NOMO-1 (cell line): ENCODE results near the gene ATP8A2.
"Not testable (repeated sequence)": the region's sequence is repeated elsewhere in the genome, so short reads cannot be mapped to it uniquely, and the experiment has no call there.

Source experiments
- DNase-seq, 2 experiments: peaks; one replicate each; lab custom pipeline; 2025; ENCODE audit not compliant: unreplicated experiment in 2 of 2; lab: John Stamatoyannopoulos, UW

The ATP8A2 gene

DNA sequence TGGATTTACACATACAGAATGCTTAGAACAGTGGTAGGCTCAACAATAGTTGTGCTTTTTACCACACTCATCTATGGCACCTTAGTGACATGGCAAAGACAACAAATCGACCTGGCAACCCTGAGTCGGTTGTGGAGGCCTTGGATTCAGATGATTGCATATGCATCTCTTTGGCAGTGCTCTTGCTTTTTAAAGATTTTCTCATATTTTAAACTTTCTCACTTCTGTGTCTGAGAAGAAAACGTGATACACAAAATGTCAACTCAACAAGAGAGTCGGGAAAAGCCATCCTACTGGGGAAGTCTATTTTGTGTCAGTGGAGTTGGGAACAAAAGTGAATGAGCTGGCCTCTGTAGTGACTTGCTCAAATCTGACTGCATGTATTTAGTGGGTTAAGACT, 85.8 kb downstream of the ATP8A2 start:
- no peak for DNase-seq

- no peak for DNase-seq
Observed at GRCh38 chr13:25462301-25463125, 90.7 kb downstream of the ATP8A2 start.

GRCh38 chr13:25463496-25463895, 91.7 kb downstream of the ATP8A2 start:
- no peak for DNase-seq

GRCh38 chr13:25466880-25467279, 95.1 kb downstream of the ATP8A2 start:
- DNase-seq = no peak

- DNase-seq = no peak
Observed at GRCh38 chr13:25468325-25469168, 96.8 kb downstream of the ATP8A2 start.

DNA sequence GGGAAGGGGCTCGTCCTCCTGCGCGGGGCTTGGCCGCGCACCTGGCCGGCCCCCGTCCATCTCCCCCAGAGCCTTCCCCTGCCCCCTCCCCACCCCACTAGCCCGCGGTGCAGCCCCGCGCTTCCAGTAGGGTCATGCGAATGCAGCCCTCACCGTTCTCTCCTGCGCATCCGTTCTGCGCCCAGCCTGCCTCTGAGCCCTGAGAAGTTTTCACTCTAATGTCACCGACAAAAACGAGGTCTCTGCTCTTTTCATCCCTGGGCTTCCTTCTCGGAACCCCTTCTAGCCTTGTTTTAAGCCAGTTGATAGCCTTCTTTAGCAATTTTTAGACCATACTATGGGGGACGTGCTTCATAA, 97.4 kb downstream of the ATP8A2 start:
- DNase-seq = no peak

DNA sequence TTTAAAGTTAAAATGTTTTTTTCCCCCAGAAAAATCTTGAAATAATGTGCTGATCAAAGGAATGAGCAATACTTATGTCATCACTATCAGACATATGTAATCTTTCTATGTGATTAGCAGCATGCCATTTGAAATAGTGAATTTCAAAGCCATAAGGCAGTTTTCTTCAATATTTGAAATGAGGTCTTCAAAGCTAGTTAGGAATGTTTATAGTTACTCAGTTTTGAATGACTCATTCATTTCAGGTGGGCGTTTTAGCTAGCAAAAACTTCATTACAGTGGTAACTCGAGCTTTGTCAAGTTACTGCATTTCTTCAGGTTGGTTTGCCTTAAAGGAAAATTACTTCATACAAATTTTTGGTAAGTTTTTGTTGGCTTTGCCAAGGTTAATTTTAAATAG, 102.1 kb downstream of the ATP8A2 start:
- no peak for DNase-seq

DNA sequence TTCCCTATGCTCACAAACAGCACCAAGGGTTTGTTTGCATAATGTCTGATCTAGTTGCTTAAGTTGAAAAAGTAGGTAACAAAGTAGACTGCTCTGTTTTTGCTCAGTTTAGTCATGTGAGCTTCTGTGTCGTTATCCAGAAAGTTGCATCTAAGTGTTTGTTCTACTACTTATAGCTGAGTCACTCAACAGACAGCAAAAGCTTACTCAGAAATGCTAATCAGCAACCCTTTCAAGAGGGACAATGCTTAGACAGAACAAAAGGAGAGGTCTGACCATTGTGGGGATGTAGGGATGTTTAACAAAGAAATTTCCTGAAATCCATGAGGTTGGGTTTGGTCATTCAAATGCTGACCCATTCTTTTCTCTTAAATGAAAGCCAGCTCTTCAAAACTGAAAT, 106.4 kb downstream of the ATP8A2 start:
- no peak for DNase-seq

DNA sequence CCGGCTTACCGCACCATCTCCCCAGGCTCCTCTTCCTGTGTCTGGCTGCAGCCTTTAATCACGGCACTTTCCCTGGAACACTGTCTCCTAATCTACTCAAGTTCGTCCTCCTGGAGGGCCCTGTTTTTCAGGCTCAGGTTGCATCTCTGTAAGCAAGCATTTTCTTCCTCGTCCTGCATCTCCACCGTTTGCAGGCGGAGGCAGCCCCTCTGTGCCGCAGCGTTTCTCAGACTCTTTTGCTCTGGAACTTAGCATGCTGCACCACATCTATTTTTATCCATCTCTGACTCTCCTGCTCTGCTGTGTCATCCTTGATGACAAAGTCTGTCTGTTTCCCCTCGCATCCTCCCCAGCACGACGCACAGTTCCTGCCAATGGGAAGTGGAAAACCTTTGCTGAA, 117.5 kb downstream of the ATP8A2 start:
- no peak for DNase-seq

DNA sequence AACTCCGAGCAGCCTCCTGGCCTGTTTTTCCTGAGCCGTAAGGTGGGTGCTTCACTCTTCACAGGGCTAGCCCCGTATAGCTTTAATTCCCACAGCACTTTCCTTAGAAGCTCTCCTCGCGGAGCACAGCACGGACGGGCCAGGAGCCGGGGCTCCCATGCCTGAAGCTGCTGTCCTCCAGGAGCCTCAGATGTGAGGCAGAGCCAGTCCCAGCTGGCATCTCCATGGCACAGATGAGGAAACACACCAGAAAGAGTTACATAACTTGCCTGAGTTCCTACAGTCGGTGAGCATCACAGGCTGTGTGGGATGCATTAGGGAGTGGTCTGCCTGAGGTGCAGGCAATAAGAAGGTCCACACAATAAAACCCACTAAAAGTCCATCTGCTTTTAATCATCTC, 118.5 kb downstream of the ATP8A2 start:
- no peak for DNase-seq

DNA sequence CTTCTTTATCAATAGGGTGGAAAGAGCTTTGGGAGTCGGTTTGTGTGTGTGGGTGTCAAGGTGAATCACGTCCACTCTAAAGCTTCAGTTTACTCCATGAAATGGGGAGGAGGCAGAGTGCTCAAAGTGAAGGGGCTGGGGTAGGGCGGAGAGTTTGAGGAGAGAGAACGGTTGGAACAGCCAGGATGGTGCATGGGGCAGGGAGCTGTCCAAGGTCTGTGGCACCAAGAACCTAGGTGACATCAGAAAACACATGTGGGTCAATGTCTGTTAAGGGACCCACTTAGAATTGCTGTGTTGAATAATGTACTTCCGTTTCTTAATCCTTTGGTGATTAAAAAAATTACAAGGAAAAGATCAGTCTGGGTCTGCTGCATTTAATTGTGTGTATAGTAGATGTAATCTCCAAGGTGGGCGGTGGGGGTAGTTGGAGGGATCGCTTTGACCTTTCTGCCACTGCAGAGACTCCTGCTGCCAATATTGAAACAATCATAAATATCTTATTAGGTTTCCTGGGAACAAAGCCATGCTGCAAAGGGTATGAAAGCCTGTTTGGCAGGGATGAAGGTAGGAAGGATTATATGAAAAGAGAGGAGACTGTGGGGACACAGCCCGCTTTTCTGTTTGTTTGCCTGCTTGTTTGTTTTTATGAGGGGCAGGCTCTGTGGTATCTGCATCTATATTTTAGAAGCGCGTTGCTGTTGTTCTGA, 122.3 kb downstream of the ATP8A2 start:
- no peak for DNase-seq

DNA sequence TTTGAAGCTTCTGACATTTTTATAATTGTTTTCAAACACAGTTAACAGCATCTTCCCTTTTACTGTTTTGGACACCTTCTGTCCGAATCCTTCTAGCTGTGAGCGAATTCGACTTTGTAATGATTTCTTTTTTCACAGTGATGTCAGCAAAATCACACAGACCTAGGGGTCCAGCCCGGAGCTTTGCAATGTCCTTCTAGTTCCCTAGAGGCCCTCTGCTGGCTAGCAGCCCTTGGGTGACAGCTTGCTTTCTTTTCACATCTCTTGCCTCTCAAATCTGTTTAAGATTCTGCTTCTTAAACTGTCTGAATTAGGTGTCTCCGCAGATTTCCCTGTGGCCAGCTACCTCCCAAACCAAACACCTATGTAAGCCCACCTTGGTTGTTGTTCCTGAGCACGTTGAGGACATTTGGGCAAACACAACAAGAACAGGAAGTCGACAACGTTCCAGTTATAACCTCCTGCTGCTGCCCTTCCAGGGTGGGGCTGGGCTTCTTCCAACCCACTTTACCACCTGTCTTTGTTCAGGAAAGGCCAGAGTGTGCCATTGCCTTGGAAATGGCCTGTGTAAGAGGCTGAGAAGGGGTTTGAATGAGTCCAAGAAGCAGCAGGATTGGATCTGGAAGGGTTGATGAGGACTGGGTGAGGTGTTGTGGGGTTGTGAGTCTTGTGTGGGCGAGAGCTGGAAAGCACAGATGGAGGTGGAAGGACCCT, 123.1 kb downstream of the ATP8A2 start:
- DNase-seq = no peak

DNA sequence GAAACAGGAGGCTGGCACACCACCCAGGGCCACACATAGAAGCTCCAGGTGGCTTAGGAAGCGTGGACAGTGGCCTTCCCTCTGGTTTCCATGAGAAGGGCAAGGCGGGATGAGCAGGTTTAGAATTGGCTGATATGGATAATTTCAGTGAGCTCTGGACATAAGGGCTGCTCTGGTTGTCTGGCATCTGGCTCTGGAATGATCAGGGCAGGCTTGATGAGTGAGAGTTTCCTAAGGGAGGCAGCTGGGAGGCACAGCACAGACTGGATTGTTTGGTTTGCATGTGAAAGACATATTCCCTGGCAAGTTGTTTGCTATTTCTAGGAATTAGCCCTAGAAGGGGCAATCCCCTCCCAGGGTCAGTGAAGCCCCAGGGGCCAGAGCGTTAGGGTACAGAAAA, 129.5 kb downstream of the ATP8A2 start:
- DNase-seq = no peak

DNA sequence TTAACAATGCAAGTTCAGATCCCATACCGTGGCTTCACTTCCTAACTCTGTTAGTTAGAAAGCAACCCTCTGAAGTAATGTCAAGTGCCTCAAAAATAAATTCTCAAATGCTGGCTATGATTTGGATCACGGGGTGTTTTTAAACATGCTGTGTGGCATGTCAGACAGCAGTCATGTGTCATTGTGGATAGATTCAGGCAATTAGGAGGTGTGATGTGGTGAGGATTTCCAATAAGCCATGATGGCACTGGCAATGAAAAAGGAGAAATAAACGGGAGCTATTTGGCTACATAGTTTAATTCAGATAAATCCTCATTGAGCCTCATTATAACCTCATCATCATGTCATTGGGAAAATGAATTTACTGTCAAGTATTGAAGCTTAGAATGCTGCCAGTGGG, 130.3 kb downstream of the ATP8A2 start:
- DNase-seq = no peak

DNA sequence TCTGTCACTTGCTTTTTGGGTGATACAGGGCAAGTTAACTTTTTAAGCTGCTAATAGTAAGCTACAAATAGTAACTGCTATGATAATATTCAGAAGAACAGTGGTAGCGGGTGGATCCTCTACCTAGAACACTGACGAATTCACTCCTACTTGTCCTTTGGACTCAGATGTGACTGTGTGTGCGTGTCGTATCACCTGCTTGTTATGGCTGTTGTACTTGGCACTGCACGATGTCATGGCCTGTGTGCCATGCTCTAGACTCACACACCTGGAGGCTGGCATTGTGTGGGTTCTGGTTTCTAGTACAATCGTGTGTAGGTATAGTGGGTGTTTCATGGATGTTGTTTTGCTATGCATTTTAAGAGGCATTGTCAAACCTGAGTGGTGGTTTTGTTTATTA, 130.8 kb downstream of the ATP8A2 start:
- DNase-seq = no peak

DNA sequence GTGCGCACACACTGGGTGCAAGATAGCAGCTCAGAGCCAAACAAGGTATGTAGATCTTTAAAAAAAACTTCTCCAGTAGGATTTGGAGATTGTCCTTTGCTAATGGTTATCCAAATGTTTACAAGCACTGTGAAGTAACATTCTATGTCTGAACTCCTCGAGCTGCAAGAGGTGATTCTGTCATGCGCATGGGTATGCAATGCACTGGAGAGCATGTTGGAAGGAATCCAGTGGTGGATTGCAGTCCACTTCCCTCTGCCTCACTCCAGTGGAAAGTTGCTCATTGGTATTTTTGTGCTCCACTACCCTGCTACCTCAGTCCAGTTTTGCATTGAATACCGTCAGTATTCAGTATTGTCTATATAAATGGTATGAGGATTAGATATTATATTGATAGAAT, 132.1 kb downstream of the ATP8A2 start:
- no peak for DNase-seq

- DNase-seq = no peak
Observed at GRCh38 chr13:25507841-25508240, 136.1 kb downstream of the ATP8A2 start.

GRCh38 chr13:25513060-25513459, 141.3 kb downstream of the ATP8A2 start:
- not testable (repeated sequence) for DNase-seq

GRCh38 chr13:25518441-25518840, 146.7 kb downstream of the ATP8A2 start:
- DNase-seq = no peak

- peak in 1 of 2 experiments; percentile 26 for DNase-seq
Observed at GRCh38 chr13:25525884-25526283, 154.1 kb downstream of the ATP8A2 start.

GRCh38 chr13:25528266-25528665, 156.5 kb downstream of the ATP8A2 start:
- DNase-seq = no peak
